Stimulated activated naive CD4-positive, alpha-beta T cell (primary cell): Measurements from ENCODE around the gene IL9.

Experiments
- DNase-seq, 6 experiments: peaks; one replicate each; lab custom pipeline; 2025; lab: John Stamatoyannopoulos, UW

The IL9 gene

GRCh38 chr5:135895474-135896006 lies at the start of gene IL9:
IL9 (minus strand) TSS chr5:135895841; CDS start chr5:135895816, 25 bp downstream.
- DNase-seq, result no peak

- DNase-seq, result no peak
These were observed 49.4 kb upstream of the IL9 start for GRCh38 chr5:135944967-135945560.

GRCh38 chr5:135944564-135944963 lies 48.9 kb upstream of the IL9 start:
- no peak for DNase-seq

GRCh38 chr5:135942202-135942771 lies 46.6 kb upstream of the IL9 start:
- no peak for DNase-seq

- no peak for DNase-seq
These were observed 46.1 kb upstream of the IL9 start for GRCh38 chr5:135941711-135942110.

- DNase-seq, result no peak
These were observed 41.7 kb upstream of the IL9 start for GRCh38 chr5:135937245-135937911.

- no peak for DNase-seq
These were observed 39.3 kb upstream of the IL9 start for GRCh38 chr5:135934939-135935338.

- no peak for DNase-seq
These were observed 35.3 kb upstream of the IL9 start for GRCh38 chr5:135930949-135931295.

GRCh38 chr5:135930029-135930948 lies 34.6 kb upstream of the IL9 start:
- DNase-seq, result no peak

- DNase-seq, result no peak
These were observed 25.7 kb upstream of the IL9 start for GRCh38 chr5:135921388-135921787.

- DNase-seq, result no peak
These were observed 24.6 kb upstream of the IL9 start for GRCh38 chr5:135920199-135920598.

- no peak for DNase-seq
These were observed 21.1 kb upstream of the IL9 start for GRCh38 chr5:135916638-135917263.

- DNase-seq, result no peak
These were observed 19.9 kb upstream of the IL9 start for GRCh38 chr5:135915466-135916001.

- DNase-seq, result no peak
These were observed 18.3 kb upstream of the IL9 start for GRCh38 chr5:135913713-135914626.

GRCh38 chr5:135905144-135905543 lies 9.5 kb upstream of the IL9 start:
- DNase-seq, result no peak

GRCh38 chr5:135901633-135902032 lies 6.0 kb upstream of the IL9 start:
- no peak for DNase-seq

GRCh38 chr5:135900276-135900675 lies 4.6 kb upstream of the IL9 start:
- DNase-seq, result no peak

GRCh38 chr5:135898651-135899050 lies 3.0 kb upstream of the IL9 start:
- no peak for DNase-seq

GRCh38 chr5:135894789-135895188 lies 852 bp downstream of the IL9 start:
- no peak for DNase-seq

GRCh38 chr5:135894276-135894675 lies 1.4 kb downstream of the IL9 start:
- no peak for DNase-seq

GRCh38 chr5:135891791-135892190 lies 3.9 kb downstream of the IL9 start:
- no peak for DNase-seq
